ENCODE results near the gene ZNF616. TPM values are rescaled to one million over a fixed set of nuclear protein-coding genes. Genes with fewer than 3 reads are reported as not detected.
A peak's percentile ranks its signal among the peaks of the same experiment; 100 is the strongest.

Gene ZNF616
- total RNA-seq, 1 donor from 2014 or later: 13.1 TPM

DNA sequence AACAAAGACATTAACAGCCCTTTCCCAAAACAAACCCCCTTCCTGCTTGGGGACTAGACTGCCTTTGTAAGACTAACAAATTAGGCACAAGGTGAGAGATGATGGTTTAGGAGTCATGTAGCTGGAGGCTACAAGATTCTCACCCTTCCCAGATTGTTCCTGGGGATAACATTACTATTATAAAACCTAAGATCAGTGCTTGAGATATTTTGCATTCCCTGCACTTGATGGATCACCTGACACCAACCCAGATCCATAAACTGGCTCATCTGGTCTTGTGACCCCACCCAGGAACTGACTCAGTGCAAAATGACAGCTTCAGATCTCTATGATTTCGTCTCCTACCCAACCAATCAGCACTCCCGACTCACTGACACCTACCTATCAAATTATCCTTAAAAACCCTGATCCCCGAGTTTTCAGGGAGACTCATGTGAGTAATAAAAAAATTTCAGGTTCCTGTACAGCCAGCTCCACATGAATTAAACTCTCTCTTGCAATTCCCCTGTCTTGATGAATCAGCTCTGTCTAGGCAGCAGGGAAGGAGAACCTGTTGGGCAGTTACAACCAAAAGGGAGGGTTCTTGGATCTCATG, 2.4 kb upstream of the ZNF616 start:
- Histone ChIP-seq H4K20me1 (ENCODE audit: insufficient read depth, low read length) (no peaks in the 10 kb centered on the region), H3K79me2 (ENCODE audit: insufficient read depth, low read length) (peaks cover 14% of the 10 kb centered on the region), H3K9me3 (ENCODE audit: insufficient read depth, low read depth, low read length) (peaks cover 5% of the 10 kb centered on the region), H3K4me1 (ENCODE audit: insufficient read depth, low read length) (no peaks in the 10 kb centered on the region), H3K27me3 (ENCODE audit: insufficient read depth, low read length) (no peaks in the 10 kb centered on the region), H3K4me2 (ENCODE audit: low read length) (no peak overlapping the region), H3K36me3 (ENCODE audit: insufficient read depth, low read length) (no peaks in the 10 kb centered on the region), H2AFZ (ENCODE audit: low read depth, low read length) (no peak overlapping the region), H3K9ac (ENCODE audit: low read length) (no peak overlapping the region), H3K4me3 (ENCODE audit: insufficient read depth, low read depth, low read length) (no peak overlapping the region), H3K27ac (ENCODE audit: low read depth, low read length) (no peak overlapping the region)
- no peak for DNase-seq (ENCODE audit: low read depth)
- Mint-ChIP-seq H3K27ac (ENCODE audit: unreplicated experiment) (no peak overlapping the region), H3K4me3 (ENCODE audit: unreplicated experiment) (no peak overlapping the region), H3K9me3 (ENCODE audit: unreplicated experiment) (peaks cover 39% of the 10 kb centered on the region), H3K27me3 (ENCODE audit: low read depth, unreplicated experiment) (no peaks in the 10 kb centered on the region), H3K4me1 (ENCODE audit: low read depth, unreplicated experiment) (peaks cover 8% of the 10 kb centered on the region), H3K36me3 (ENCODE audit: low read depth, unreplicated experiment) (peaks cover 21% of the 10 kb centered on the region)
- TF ChIP-seq EZH2 (IDR thresholded peaks at IDR 0.05; ENCODE audit: insufficient read depth, low read length): no peak
- TF ChIP-seq, protein P1, sequence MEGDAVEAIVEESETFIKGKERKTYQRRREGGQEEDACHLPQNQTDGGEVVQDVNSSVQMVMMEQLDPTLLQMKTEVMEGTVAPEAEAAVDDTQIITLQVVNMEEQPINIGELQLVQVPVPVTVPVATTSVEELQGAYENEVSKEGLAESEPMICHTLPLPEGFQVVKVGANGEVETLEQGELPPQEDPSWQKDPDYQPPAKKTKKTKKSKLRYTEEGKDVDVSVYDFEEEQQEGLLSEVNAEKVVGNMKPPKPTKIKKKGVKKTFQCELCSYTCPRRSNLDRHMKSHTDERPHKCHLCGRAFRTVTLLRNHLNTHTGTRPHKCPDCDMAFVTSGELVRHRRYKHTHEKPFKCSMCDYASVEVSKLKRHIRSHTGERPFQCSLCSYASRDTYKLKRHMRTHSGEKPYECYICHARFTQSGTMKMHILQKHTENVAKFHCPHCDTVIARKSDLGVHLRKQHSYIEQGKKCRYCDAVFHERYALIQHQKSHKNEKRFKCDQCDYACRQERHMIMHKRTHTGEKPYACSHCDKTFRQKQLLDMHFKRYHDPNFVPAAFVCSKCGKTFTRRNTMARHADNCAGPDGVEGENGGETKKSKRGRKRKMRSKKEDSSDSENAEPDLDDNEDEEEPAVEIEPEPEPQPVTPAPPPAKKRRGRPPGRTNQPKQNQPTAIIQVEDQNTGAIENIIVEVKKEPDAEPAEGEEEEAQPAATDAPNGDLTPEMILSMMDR (IDR thresholded peaks at IDR 0.05; ENCODE audit: insufficient read depth, low read depth, low read length): no peak
- FAIRE-seq: no peak

DNA sequence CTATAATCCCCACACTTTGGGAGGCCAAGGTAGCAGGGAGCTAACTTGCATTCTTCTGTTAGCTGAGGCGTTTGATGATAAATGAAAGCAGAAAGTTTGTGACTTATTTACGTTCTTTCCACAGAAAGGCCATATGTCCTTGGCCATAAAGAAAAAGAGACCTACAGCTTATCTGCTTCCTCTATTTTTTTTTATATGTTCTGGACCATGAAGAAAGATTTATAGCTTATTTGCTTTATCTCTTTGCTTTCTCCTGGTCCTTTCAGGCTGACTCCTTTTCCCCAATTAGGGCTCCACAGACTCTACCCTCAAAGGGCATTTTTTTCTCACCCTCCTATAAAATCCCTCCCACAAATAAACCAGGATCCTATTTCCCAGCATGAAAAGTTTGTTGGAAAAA, 1.5 kb upstream of the ZNF616 start:
- Mint-ChIP-seq H3K27ac (ENCODE audit: unreplicated experiment) (no peak overlapping the region), H3K27me3 (ENCODE audit: low read depth, unreplicated experiment) (no peaks in the 10 kb centered on the region), H3K4me3 (ENCODE audit: unreplicated experiment) (no peak overlapping the region), H3K4me1 (ENCODE audit: low read depth, unreplicated experiment) (peaks cover 8% of the 10 kb centered on the region), H3K9me3 (ENCODE audit: unreplicated experiment) (peaks cover 40% of the 10 kb centered on the region), H3K36me3 (ENCODE audit: low read depth, unreplicated experiment) (peaks cover 28% of the 10 kb centered on the region)
- no peak overlapping the region for H3K4me2 ChIP-seq (ENCODE audit: low read length)
- H2AFZ ChIP-seq (ENCODE audit: low read depth, low read length): no peak overlapping the region
- H4K20me1 ChIP-seq (ENCODE audit: insufficient read depth, low read length): no peaks in the 10 kb centered on the region
- no peak overlapping the region for H3K9ac ChIP-seq (ENCODE audit: low read length)
- H3K4me3 ChIP-seq (ENCODE audit: insufficient read depth, low read depth, low read length): no peak overlapping the region
- H3K36me3 ChIP-seq (ENCODE audit: insufficient read depth, low read length): no peaks in the 10 kb centered on the region
- H3K9me3 ChIP-seq (ENCODE audit: insufficient read depth, low read depth, low read length): peaks cover 9% of the 10 kb centered on the region
- no peak for TF ChIP-seq EZH2 (IDR thresholded peaks at IDR 0.05; ENCODE audit: insufficient read depth, low read length)
- TF ChIP-seq, protein P1 (IDR thresholded peaks at IDR 0.05; ENCODE audit: insufficient read depth, low read depth, low read length): no peak
- no peaks in the 10 kb centered on the region for H3K4me1 ChIP-seq (ENCODE audit: insufficient read depth, low read length)
- no peak overlapping the region for H3K27ac ChIP-seq (ENCODE audit: low read depth, low read length)
- FAIRE-seq (no peak), DNase-seq (ENCODE audit: low read depth) (no peak)
- H3K79me2 ChIP-seq (ENCODE audit: insufficient read depth, low read length): peaks cover 20% of the 10 kb centered on the region
- no peaks in the 10 kb centered on the region for H3K27me3 ChIP-seq (ENCODE audit: insufficient read depth, low read length)

DNA sequence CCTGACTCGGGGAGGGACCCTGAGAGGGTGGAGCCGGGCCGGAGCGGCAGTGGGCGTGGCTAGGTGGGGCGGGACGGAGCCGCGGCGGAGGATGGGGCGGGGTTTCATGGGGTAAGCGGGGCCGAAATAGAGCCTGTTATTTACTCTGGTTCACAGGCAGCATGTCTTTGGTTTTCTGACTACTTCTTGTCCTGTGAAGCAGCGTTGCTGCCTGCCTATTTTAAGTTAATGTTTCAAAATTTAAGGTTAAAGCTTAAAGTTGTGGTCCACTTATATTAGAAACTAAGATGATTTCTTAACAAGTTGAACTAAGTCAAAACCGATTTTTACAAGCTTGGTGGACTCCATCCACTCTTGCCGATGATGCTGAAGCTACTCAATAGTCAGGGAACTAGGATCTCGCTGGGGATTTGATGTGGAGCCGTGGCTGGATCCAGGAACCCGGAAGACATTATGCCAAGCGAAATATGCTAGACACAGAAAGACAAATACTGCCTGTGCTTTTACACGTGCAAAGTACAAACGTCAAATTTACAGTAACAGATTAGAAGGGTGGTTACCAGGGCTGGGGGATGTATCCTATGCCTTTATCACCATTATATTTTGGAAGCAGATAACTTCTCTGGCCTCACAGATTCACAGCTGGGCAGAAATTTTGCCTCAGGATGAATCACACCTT, 433 bp upstream of the ZNF616 start:
- H3K4me1 ChIP-seq (ENCODE audit: insufficient read depth, low read length): no peaks in the 10 kb centered on the region
- H3K27ac ChIP-seq (ENCODE audit: low read depth, low read length): no peak overlapping the region
- peak overlapping the region; percentile 34 for H3K9ac ChIP-seq (ENCODE audit: low read length)
- H3K4me2 ChIP-seq (ENCODE audit: low read length): peak overlapping the region; percentile 97
- no peaks in the 10 kb centered on the region for H3K27me3 ChIP-seq (ENCODE audit: insufficient read depth, low read length)
- peak overlapping the region; percentile 48 for H3K4me3 ChIP-seq (ENCODE audit: insufficient read depth, low read depth, low read length)
- TF ChIP-seq EZH2 (IDR thresholded peaks at IDR 0.05; ENCODE audit: insufficient read depth, low read length): no peak
- TF ChIP-seq, protein P1 (IDR thresholded peaks at IDR 0.05; ENCODE audit: insufficient read depth, low read depth, low read length): no peak
- Mint-ChIP-seq H3K4me3 (ENCODE audit: unreplicated experiment) (peak overlapping the region; percentile 97), H3K36me3 (ENCODE audit: low read depth, unreplicated experiment) (peaks cover 34% of the 10 kb centered on the region), H3K27ac (ENCODE audit: unreplicated experiment) (no peak overlapping the region), H3K9me3 (ENCODE audit: unreplicated experiment) (peaks cover 44% of the 10 kb centered on the region), H3K4me1 (ENCODE audit: low read depth, unreplicated experiment) (peaks cover 8% of the 10 kb centered on the region), H3K27me3 (ENCODE audit: low read depth, unreplicated experiment) (no peaks in the 10 kb centered on the region)
- no peak for FAIRE-seq
- no peak for DNase-seq (ENCODE audit: low read depth)
- no peaks in the 10 kb centered on the region for H4K20me1 ChIP-seq (ENCODE audit: insufficient read depth, low read length)
- peak overlapping the region; percentile 75 for H2AFZ ChIP-seq (ENCODE audit: low read depth, low read length)
- H3K79me2 ChIP-seq (ENCODE audit: insufficient read depth, low read length): peaks cover 30% of the 10 kb centered on the region
- no peaks in the 10 kb centered on the region for H3K36me3 ChIP-seq (ENCODE audit: insufficient read depth, low read length)
- peaks cover 13% of the 10 kb centered on the region for H3K9me3 ChIP-seq (ENCODE audit: insufficient read depth, low read depth, low read length)

Data from astrocyte (in vitro differentiated cells and primary cell).